ENCODE results near the gene SESN3.
"Not testable (repeated sequence)": the region's sequence is repeated elsewhere in the genome, so short reads cannot be mapped to it uniquely, and the experiment has no call there.

SESN3 gene

DNA sequence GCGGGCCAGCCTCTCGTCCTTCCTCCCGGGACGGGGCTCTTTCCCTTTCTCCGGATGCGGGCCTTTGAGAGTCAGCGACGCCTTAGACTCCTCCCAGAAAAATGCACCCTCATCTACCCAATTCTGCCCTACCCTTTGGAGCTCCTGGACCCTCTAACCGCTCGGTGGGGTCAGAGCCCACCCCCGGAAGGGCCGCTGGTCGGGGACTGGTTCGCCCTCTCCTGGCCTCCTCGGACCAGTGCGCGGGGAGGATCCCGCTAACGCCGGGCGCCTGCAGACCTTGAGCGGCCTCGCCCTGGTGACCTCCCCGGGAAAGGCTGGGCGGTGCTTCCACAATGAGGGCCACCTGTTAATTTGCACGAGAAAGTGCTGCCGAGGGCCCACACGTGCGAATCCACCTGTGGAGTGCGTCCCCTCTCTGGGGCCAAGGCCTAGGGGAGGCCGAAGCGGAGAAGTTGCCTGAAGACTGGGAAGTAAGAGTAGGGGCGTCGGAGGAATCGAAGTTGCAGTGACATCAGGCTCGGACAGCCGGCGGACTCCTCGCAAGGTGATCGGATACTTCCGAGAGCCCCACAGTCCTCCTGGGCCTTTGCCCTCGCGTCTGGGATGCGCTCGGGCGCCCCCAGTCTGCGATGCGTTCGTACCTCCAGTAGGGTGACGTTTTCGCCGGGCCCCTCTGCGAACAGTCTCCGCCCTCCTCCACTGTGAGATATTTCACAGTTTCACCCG, 79.9 kb downstream of the SESN3 start:
- DNase-seq = peak; percentile 92

DNA sequence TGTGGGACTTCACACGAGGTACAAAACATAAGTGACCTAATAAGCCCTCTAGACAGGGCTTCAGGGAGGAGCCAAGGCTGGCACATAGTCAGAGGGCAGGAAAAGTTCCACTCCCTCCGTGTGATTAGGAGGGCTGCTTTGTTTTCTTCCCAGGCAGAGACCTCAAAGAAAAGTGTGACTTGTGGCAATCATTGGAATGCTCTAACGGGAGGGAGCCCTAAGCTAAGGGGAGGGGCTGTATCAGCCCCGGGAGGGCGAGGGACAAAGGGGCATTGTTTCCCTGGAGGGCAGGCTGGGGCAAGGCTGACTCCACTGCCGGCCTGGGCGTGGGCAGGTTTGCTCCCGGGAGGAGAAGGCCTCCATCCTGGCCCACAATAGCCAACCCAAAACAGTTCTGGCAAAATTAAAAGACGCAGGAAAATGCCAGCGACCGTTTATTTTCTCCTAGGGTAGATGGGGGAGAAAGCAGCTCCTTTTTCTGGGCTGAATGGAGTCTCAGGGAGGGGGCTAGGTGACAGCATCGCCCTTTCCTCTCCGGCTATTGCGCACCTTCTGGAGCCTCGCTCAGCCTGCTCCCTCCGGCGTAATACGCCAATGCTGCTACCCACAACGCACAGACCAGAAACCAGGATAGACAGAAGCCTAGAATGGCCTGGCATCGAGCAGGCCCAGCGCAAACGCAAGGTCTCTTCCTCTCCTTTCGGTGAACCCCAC, 81.2 kb downstream of the SESN3 start:
- no peak for DNase-seq

DNA sequence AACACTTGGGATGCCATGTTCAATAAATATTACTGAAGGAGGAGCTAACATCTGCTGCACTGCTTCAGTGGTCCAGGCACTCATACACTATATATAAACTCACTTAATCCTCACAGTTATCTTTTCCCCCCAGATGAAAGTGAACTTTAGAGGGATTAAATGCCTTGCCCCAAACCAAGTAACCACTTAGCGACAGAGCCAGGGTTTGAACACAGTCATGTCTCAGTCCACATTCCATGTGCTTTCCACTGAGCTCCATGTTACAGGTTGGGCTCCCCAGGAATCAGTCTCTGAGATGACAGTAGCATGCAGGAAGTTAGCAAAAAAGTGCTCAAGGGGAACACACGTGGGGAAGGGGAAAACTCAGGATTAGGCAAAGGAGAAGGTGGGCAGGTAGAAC, 82.1 kb downstream of the SESN3 start:
- DNase-seq = no peak

DNA sequence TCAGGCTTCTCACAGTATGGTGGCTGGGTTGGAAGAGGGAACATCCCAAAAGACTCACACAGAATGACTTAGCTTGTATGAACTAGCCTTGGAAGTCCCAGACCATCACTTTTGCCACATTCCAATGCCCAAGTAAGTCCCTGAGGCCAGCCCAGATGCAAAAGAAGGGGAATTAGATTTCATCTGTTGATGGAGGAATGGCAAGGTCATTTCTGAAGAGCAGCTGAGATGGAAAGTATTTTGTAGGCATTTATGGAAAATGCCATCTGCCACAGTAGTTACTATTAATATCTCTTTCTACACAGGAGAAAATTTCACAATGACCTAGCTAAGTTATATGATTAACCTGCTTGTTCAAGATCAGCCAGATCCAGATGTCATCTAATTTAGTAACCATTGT, 82.6 kb downstream of the SESN3 start:
- DNase-seq = no peak

DNA sequence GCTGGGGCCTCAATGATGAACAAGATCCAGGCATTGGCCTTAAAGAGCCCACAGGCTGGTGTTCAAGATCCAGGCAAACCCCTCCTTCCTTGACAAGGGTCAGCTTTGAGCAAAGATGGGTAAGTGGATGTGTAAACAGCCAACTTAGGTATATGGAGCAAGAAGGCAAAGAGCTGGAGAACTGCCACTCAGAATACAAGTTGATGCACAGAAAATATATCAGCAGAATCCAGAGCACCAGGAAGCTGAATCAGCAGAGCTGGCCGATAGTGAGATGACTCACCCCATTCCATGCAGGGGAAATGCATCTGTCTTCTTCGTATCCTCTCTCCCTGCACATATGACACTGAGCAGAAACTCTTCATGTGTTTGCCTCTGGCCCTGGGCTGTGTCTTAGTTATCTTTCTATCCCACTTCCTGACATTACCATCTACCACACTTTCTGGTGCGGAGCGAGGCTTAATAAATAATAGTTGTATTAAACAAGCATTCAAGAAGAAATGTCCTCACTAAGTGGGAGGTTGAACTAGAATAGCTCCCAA, 83.6 kb downstream of the SESN3 start:
- DNase-seq = no peak

DNA sequence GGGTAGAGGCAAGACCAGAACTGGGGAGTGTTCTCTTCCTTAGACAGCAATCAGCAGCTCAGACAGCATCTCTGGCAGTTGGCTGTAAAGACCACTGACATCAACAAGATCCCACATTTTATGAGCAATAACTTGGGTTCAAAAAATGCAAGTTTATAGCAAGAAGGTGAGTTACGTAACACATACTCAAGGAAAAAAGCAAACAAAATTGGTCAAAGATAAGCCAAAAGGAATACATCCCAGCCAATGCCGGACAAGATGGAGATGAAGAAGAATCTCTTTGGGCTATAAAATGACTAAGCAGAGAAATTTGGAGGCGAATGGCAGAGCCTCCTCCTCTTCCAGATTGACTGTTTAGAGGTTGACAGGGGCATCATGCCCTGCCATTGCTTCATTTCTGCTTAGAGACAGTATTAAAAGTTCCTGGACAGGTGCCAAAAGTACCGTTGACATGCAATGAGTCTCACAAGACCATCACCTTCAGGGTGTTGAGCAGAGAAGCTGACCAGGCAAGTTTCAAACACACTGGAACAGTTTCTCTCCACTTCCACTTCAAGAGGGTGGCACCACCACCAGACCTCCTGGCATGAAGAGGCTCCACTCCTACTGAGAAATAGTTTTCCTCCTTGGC, 85.5 kb downstream of the SESN3 start:
- DNase-seq = no peak

DNA sequence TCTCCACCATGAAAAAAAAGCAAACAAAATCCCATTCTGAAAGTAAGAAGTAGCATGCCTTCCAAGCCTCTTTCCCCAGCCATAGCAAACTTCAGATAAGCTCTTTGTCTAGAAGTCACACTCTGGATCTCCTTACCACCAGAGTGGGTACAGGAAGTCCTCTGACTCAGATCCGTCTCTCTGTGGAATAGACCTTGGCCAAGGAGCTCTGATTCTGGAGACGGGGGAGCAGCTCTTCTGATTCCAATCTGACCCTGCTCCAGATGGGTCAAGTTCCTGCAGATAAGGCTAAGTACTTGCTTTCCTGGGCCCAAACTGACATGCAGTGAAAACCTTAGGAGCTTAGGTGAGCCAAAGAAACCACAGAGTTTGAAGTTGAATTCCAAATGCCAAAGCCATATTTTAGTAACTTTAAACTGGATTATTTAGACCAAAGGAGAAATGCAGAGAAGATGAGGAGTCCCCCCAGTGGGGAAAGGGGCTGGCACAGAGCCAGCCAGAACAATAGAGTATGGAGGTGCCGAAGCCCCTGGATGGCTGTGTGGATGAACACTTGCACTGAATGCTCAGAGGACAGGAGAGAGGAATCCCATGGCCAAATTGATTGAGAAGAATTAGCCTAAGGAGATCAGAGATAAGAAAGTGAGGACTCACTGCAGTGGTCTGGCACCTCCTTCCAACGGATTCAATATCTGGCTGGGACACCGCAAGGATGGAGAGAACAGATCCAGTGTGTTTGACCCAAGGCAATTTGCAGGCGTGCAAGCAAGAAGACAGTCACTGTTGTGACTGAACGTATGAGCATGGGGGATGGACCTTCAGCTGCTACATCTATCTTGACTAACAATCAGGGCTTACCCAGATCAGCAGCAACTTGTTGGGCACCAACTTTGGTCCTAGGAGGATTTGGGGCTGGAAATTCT, 86.4 kb downstream of the SESN3 start:
- DNase-seq = no peak

DNA sequence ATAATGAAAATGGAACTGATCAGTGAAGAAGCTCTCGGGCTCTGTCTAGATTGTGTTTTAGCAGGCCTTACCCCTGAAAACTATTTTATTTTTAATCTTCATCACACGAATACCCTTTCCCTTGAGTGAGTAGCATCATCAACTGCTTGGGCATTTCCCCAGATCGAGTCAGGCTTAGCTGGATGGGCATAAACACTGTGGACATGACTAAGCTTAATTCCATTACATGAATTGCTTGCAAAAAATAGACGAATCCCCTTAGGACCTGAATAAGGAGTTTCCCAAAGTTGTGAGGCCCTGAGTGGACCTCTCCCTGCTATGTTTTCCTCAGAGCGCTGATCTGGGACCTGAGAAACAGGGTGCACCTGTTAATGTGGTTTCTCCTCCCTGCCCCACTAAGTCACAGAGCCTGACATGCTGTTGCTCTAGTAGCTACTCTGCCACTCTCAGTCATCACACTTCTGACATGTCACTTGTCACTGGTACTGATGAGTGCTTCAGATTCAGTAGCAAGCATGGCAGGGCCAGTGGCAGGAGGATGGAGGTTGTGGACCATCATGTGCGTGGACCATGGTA, 87.8 kb downstream of the SESN3 start:
- DNase-seq = no peak

DNA sequence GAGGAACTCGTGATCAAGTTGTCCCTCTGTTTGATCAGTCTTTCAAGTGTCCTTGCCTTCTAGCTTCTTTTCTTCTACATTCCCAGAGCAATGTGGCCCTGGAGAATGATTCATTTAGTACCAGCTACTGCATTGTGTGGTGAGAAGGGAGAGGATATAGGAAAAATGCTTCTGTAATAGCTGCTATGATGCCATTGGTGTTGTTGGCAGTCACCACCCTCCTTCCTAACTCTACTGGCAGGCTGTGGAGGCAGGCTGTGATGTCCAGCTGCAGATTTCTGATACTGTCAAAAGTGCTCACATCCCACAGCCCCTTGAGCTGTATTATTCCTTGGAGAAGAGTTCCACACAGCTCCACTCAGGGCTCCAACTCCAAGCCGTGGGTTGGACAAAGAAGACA, 88.6 kb downstream of the SESN3 start:
- no peak for DNase-seq

DNA sequence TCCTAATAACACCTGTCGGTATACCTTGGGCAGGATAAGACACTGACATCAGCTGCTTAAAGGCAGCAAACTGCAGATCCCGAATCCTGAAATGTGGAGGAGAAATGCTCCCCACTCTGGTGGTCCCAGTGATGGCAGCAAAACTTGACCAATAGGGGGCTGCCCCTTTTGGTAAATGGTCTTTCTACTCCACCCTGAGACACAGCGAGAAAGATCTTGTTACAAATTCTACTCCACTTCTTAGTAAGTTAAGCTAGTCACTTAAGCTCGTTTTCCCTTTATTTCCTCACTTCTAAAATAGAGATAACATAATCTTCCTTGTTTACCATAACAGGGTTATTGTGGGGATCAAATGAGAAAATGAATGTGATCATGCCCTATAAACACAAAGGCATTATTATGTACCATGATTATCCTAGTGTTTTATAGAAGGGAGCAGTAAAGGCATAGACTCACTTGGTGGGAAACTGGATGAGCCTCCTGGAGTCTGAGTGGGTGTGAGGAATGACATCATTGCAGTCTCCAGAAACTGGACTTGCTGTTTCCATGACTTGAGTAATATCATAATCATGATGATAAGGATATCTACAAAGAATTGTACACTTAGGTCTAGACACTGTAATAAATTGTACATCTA, 90.5 kb downstream of the SESN3 start:
- no peak for DNase-seq

DNA sequence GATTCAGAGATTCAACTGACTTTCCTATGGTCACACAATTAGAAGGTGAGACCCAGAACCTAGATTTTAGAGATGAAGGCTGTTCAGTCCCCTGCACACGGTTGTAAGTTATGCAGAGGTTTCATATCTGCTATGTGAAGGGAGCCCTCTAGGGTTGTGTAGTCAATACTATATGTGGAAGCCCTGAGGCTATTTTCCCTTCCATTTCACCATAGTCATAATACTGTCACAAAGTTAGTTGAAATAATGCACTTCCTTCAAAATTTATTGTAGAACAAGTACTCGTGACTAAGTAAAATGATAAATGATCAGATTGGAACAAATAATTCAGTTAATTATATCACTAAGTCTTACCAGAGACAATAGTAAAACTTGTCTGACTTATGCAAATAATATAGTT, 92.6 kb downstream of the SESN3 start:
- DNase-seq = no peak

DNA sequence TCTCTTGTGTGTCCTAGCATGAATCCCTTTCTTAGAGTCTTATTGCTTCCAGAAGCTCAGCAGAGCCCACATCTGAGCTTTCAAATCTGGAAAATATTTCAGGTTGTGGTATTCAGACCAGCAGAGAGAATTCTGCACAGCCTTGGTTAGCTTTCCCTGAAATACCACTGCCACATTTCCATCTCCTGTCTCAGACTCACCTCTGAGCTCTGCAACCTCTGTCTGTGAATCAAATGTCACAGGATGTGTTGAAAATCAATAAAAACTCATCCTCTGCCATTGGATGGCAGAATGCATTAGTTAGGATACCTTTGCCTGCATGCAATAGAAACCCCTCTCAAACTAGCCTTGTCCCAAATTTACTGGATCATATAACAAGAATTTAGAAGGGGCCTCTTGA, 93.7 kb downstream of the SESN3 start:
- DNase-seq = no peak

DNA sequence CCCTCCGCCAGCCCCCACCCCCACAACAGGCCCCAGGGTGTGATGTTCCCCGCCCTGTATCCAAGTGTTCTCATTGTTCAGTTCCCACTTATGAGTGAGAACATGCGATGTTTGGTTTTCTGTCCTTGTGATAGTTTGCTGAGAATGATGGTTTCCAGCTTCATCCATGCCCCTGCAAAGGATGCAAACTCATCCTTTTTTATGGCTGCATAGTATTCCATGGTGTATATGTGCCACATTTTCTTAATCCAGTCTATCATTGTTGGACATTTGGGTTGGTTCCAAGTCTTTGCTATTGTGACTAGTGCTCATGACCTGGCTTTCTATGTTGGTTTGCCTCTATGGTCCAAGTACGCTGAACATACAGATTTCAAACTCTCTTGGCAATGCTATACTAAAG, 94.3 kb downstream of the SESN3 start:
- DNase-seq = not testable (repeated sequence)

DNA sequence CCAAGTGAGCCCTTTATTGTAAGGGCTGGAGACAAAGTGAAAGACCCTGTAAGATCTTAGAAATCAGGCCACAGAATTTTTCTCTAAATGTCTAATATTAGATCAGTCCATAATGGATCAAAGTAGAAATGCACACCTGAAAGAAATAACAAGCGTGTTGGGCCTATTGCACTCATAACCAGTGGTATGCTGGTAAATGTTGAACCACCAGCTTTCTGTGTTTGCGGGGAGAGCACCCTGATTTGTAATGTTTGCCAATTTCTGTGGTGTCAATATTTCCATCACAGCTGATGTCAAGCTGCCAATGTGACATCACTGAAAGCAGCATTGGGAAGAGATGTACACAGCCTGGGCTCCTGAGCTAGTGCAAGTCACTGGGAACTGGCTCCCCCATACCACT, 95.1 kb downstream of the SESN3 start:
- DNase-seq = no peak

DNA sequence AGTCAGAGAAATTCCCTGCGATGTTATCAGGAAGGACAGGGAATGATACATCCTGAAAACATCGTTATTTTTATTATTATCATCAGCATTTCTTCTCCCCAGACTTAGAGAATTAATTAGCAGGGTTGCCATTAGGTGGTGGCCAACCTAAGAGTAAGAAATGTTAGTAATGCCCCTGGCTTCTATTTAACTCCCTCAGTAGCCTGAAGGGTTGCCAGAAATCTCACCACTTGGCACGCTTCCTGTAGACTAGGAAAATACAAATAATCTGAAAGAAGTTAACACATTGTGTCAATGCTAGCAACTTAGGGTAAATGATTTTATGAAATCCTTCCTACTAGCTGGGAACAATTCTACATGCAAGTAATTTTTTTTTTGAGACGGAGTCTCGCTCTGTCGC, 95.8 kb downstream of the SESN3 start:
- no peak for DNase-seq

DNA sequence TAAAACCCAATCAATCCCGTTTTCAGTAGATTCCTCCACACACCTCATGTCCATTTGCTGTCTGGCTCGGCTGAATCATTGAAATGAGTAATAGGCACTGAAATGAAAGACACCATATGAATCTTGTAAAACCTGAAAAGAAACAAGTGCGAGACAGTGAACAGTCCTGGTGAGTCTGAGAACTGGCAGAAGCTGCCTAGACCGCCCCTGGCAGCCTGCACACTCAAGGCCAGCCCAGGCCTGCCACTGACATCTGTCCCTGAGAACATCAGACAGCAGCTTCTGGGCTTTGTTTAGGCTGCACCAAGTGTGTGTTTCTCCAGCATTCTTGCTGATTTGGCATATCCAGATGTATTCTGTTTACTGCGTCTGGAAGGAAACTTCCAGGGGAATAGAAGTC, 96.5 kb downstream of the SESN3 start:
- no peak for DNase-seq

DNA sequence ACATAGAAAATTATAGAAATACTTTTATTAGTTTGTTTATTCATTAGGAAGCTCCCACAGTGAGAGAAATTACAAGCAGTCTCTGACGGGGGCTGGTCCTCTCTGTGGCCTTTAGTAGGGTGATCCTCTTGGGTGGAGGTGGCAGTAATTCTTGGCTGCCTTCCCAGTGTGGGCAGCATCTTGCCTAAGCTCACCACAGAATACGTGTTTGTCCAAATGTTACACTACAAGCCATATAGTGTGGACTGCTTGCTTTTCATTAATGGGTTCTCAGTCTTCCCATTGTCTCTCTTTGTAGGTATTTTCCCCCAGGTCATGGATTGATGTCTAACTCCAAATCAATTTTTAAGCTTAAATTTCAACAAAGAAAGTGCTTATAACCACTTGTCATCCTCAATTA, 98.0 kb downstream of the SESN3 start:
- DNase-seq = no peak

DNA sequence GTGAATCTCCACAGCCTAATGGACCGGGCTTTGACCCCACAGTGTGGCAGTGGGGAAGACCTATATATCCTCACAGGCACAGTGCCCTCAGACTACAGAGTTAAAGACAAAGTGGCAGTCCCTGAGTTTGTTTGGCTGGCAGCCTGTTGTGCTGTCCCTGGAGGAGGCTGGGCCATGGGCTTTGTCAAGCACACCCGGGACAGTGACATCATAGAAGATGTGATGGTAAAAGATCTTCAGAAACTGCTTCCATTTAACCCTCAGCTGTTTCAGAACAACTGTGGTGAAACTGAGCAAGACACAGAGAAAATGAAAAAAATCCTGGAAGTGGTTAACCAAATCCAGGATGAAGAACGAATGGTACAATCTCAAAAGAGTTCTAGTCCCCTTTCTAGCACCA, 102.4 kb downstream of the SESN3 start:
- no peak for DNase-seq

DNA sequence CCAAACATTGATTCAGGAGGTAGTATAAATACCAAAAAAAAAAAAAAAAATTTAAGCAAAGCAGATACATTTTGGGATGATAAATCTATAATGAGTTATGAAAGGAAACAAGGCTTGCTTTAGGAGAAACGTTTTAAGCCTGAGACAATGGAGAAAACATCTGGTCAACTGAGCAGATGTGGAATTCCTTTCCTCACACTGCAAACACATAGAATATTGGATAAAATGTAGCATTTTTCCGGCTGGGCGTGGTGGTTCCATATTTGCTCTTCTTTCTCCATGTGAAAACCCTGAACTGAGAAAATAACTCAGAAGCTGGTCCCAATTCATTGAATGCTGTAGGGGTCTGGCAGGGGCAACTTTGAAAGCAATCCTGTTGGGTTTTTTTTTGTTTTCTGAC, 107.4 kb downstream of the SESN3 start:
- no peak for DNase-seq

DNA sequence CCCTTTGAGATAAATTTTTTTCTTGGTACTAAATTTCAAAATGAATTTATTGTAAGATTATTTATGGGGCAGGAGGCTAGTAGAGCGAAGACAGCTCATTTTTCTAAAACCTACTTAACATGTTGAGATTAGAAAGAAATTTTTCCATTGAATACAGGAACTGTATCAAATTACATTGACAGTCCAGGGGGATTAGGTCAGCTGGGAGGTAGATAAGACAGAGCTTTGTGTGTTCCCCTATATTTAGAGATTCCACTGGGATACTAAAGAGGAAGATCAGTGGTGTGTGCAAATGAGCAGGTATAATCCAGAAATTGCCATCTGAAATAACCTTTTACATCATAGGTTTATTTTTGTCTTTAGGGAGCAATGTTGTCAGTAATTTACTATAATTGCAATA, 109.3 kb downstream of the SESN3 start:
- DNase-seq = no peak

DNA sequence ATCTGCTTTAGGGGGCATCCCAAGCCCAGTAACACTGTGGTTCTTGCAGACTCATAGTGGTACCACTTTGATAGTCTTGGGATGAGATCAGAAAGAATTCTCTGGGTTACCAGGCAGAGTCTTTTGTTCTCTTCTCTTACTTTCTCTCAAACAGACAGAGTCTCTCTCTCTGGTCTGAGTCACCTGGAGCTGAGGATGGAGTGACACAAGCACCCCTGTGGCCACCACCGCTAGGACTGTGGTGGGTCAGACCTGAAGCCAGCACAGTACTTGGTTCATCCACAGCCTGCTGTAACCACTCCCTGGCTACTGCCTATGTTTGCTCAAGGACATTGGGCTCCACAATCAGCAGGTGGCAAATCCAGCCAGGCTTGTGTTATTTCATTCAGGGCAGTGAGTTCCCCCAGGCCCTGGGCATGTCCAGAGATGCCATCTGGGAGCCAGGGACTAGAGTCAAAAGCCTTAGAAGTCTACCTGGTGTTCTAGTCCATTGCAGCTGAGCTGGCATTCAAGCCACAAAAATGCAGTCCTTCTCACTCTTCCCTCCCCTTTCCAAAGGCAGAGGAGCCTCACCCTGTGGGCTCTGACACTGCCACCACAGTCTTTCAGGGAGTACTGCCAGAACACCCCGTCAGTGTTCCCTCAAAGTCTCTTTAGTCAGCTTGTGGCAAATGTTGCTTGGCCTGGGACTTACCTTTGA, 111.5 kb downstream of the SESN3 start:
- no peak for DNase-seq
